Neural progenitor cell (in vitro differentiated cells): ENCODE data around the gene CDKN2A. TPM values are rescaled to one million over a fixed set of nuclear protein-coding genes. Genes with fewer than 3 reads are reported as not detected.

Source experiments
- DNase-seq: peaks from one replicate; pipeline ENCODE4 v3.0.0-alpha.2; 2016; ENCODE audit warnings: low spot score
- H2AFZ ChIP-seq: fragments of 200-600 bp; sonication (generic); replicated peaks from 2 replicates; pipeline ENCODE4 v1.6.1; 2016; ENCODE audit warnings: antibody characterized with exemption
- H3F3A ChIP-seq: fragments of 200-600 bp; sonication (generic); 2 replicates; pipeline ENCODE4 v1.6.1; 2016; ENCODE audit warnings: antibody characterized with exemption, low read depth
- H3K27ac ChIP-seq: fragments of 200-600 bp; sonication (generic); 2 replicates; pipeline ENCODE4 v1.5.1; 2016; ENCODE audit warnings: mild to moderate bottlenecking
- H3K27me3 ChIP-seq: fragments of 200-600 bp; sonication (generic); 2 replicates; pipeline ENCODE4 v1.6.1; 2016; ENCODE audit warnings: mild to moderate bottlenecking, moderate library complexity
- H3K36me3 ChIP-seq: fragments of 200-600 bp; sonication (generic); 2 replicates; pipeline ENCODE4 v1.5.1; 2016
- H3K4me1 ChIP-seq: fragments of 200-600 bp; sonication (generic); 2 replicates; pipeline ENCODE4 v1.6.1; 2016; ENCODE audit warnings: mixed run types
- H3K4me2 ChIP-seq: fragments of 200-600 bp; sonication (generic); 2 replicates; pipeline ENCODE4 v1.6.1; 2016
- H3K4me3 ChIP-seq: fragments of 200-600 bp; sonication (generic); 2 replicates; pipeline ENCODE4 v1.5.1; 2016
- H3K79me2 ChIP-seq: fragments of 200-600 bp; sonication (generic); 2 replicates; pipeline ENCODE4 v1.6.1; 2016; ENCODE audit warnings: low read depth
- H3K9ac ChIP-seq: fragments of 200-600 bp; sonication (generic); 2 replicates; pipeline ENCODE4 v1.6.1; 2016
- H3K9me3 ChIP-seq: fragments of 200-600 bp; sonication (generic); 2 replicates; pipeline ENCODE4 v1.5.1; 2016; ENCODE audit warnings: low read depth
- H4K20me1 ChIP-seq: fragments of 200-600 bp; sonication (generic); 2 replicates; pipeline ENCODE4 v1.6.1; 2016; ENCODE audit warnings: low read depth
- H3K27ac Mint-ChIP-seq: 3 replicates; pipeline ENCODE4 v1.8.0; 2021; ENCODE audit warnings: mixed read lengths
- H3K27me3 Mint-ChIP-seq: 2 replicates; pipeline ENCODE4 v1.8.0; 2022; ENCODE audit warnings: low read depth, mild to moderate bottlenecking, inconsistent platforms, moderate library complexity, mixed read lengths; ENCODE audit not compliant: insufficient read depth
- H3K36me3 Mint-ChIP-seq: 3 replicates; pipeline ENCODE4 v1.8.0; 2021; ENCODE audit warnings: mixed read lengths
- H3K4me1 Mint-ChIP-seq: 3 replicates; pipeline ENCODE4 v1.8.0; 2021; ENCODE audit warnings: mixed read lengths
- H3K4me3 Mint-ChIP-seq: 3 replicates; pipeline ENCODE4 v1.8.0; 2021; ENCODE audit warnings: mild to moderate bottlenecking, moderate library complexity, mixed read lengths
- H3K9me3 Mint-ChIP-seq: 3 replicates; pipeline ENCODE4 v1.8.0; 2020; ENCODE audit warnings: mixed read lengths
- CTCF ChIP-seq: fragments of 200-600 bp; sonication (generic); IDR thresholded peaks from 2 replicates; pipeline ENCODE4 v1.5.1; 2017; ENCODE audit warnings: antibody characterized with exemption, mild to moderate bottlenecking
- EZH2 ChIP-seq: fragments of 200-600 bp; sonication (generic); IDR thresholded peaks from 2 replicates; pipeline ENCODE4 v1.6.1; 2017; ENCODE audit warnings: antibody characterized with exemption, mild to moderate bottlenecking, moderate library complexity
- EZH2phosphoT487 ChIP-seq: fragments of 200-600 bp; sonication (generic); IDR thresholded peaks from 2 replicates; pipeline ENCODE4 v1.6.1; 2017; ENCODE audit warnings: antibody characterized with exemption
- total RNA-seq: library from RNA; depleted of rRNA; stranded (reverse); fragments of >200 nt; gene quantifications from 2 replicates; pipeline ENCODE4 v1.2.3, GENCODE V29; 2015; ENCODE audit warnings: low replicate concordance

Gene CDKN2A
- total RNA-seq, 1 donor from 2014 or later: not detected

- H3K36me3 Mint-ChIP-seq: no peaks in the 10 kb centered on the region
- no peak overlapping the region for H3K9ac ChIP-seq
- no peaks in the 10 kb centered on the region for H3K9me3 Mint-ChIP-seq
- no peaks in the 10 kb centered on the region for H3K4me1 ChIP-seq
- H3K27me3 ChIP-seq: peaks cover 99% of the 10 kb centered on the region
- peaks cover 54% of the 10 kb centered on the region for H3K27me3 Mint-ChIP-seq
- no peak for TF ChIP-seq EZH2
- TF ChIP-seq CTCF: no peak
- TF ChIP-seq EZH2phosphoT487: no peak
- no peak overlapping the region for H3K27ac Mint-ChIP-seq
- no peak overlapping the region for H3K4me3 ChIP-seq
- no peaks in the 10 kb centered on the region for H3K36me3 ChIP-seq
- H3K27ac ChIP-seq: no peak overlapping the region
- H3K79me2 ChIP-seq: no peaks in the 10 kb centered on the region
- DNase-seq: no peak
- no peak overlapping the region for H3K4me2 ChIP-seq
- H3K4me3 Mint-ChIP-seq: no peak overlapping the region
- H3F3A ChIP-seq: no peaks in the 10 kb centered on the region
- H2AFZ ChIP-seq: no peak overlapping the region
- H3K9me3 ChIP-seq: no peaks in the 10 kb centered on the region
- peaks cover 4% of the 10 kb centered on the region for H3K4me1 Mint-ChIP-seq
- H4K20me1 ChIP-seq: peaks cover 12% of the 10 kb centered on the region
Measured at GRCh38 chr9:21982391-21982790, 11.8 kb downstream of the CDKN2A start.

- Histone ChIP-seq H3K4me1 (no peaks in the 10 kb centered on the region), H3K4me2 (no peak overlapping the region), H4K20me1 (peaks cover 53% of the 10 kb centered on the region), H3K27me3 (peaks cover 99% of the 10 kb centered on the region), H2AFZ (no peak overlapping the region), H3K9ac (no peak overlapping the region), H3K36me3 (no peaks in the 10 kb centered on the region), H3K79me2 (no peaks in the 10 kb centered on the region), H3F3A (peaks cover 20% of the 10 kb centered on the region), H3K4me3 (no peak overlapping the region), H3K9me3 (no peaks in the 10 kb centered on the region), H3K27ac (no peak overlapping the region)
- TF ChIP-seq EZH2: peak; percentile 16
- no peak for TF ChIP-seq EZH2phosphoT487
- Mint-ChIP-seq H3K27ac (no peak overlapping the region), H3K27me3 (peaks cover 86% of the 10 kb centered on the region), H3K9me3 (peaks cover 4% of the 10 kb centered on the region), H3K4me3 (no peak overlapping the region), H3K36me3 (no peaks in the 10 kb centered on the region), H3K4me1 (peaks cover 11% of the 10 kb centered on the region)
- no peak for DNase-seq
Measured at GRCh38 chr9:21976334-21976875, 17.8 kb downstream of the CDKN2A start.

- peaks cover 69% of the 10 kb centered on the region for H4K20me1 ChIP-seq
- peak; percentile 88 for DNase-seq
- Mint-ChIP-seq H3K4me1 (peaks cover 15% of the 10 kb centered on the region), H3K9me3 (peaks cover 4% of the 10 kb centered on the region), H3K36me3 (no peaks in the 10 kb centered on the region), H3K27ac (no peak overlapping the region), H3K27me3 (peaks cover 93% of the 10 kb centered on the region), H3K4me3 (peak overlapping the region; percentile 84)
- no peak overlapping the region for H3K27ac ChIP-seq
- H3F3A ChIP-seq: peaks cover 30% of the 10 kb centered on the region
- no peaks in the 10 kb centered on the region for H3K9me3 ChIP-seq
- peaks cover 100% of the 10 kb centered on the region for H3K27me3 ChIP-seq
- H3K4me3 ChIP-seq: peak overlapping the region; percentile 45
- H3K79me2 ChIP-seq: no peaks in the 10 kb centered on the region
- H3K9ac ChIP-seq: no peak overlapping the region
- H3K4me1 ChIP-seq: no peaks in the 10 kb centered on the region
- peak overlapping the region; percentile 82 for H3K4me2 ChIP-seq
- H3K36me3 ChIP-seq: no peaks in the 10 kb centered on the region
- TF ChIP-seq EZH2phosphoT487: peak; percentile 70
- TF ChIP-seq EZH2: peak; percentile 88
- TF ChIP-seq CTCF: no peak
- H2AFZ ChIP-seq: peak overlapping the region; percentile 79
Measured at GRCh38 chr9:21974722-21975409, 19.3 kb downstream of the CDKN2A start.

GRCh38 chr9:21974343-21974721 lies 19.9 kb downstream of the CDKN2A start:
- H3K4me2 ChIP-seq: peak overlapping the region; percentile 82
- H3K4me1 ChIP-seq: no peaks in the 10 kb centered on the region
- H3K36me3 Mint-ChIP-seq: no peaks in the 10 kb centered on the region
- DNase-seq: no peak
- no peaks in the 10 kb centered on the region for H3K36me3 ChIP-seq
- H4K20me1 ChIP-seq: peaks cover 74% of the 10 kb centered on the region
- H3K79me2 ChIP-seq: no peaks in the 10 kb centered on the region
- H3K4me1 Mint-ChIP-seq: peaks cover 15% of the 10 kb centered on the region
- no peak overlapping the region for H3K9ac ChIP-seq
- TF ChIP-seq CTCF (no peak), EZH2phosphoT487 (peak; percentile 43), EZH2 (no peak)
- H3F3A ChIP-seq: peaks cover 35% of the 10 kb centered on the region
- H3K9me3 Mint-ChIP-seq: peaks cover 4% of the 10 kb centered on the region
- no peak overlapping the region for H3K27ac Mint-ChIP-seq
- peaks cover 94% of the 10 kb centered on the region for H3K27me3 Mint-ChIP-seq
- H3K27ac ChIP-seq: no peak overlapping the region
- H2AFZ ChIP-seq: peak overlapping the region; percentile 79
- no peaks in the 10 kb centered on the region for H3K9me3 ChIP-seq
- H3K4me3 ChIP-seq: peak overlapping the region; percentile 45
- peak overlapping the region; percentile 84 for H3K4me3 Mint-ChIP-seq
- peaks cover 100% of the 10 kb centered on the region for H3K27me3 ChIP-seq
